ENCODE measurements around the gene DOCK8.

DOCK8 gene

GRCh38 chr9:436482-436881 lies 221.8 kb downstream of the DOCK8 start:
- Mint-ChIP-seq H3K36me3 (peaks cover 53 to 61% of the 10 kb centered on the region in 2 donors), H3K27ac (no peak overlapping the region), H3K4me3 (no peak overlapping the region), H3K27me3 (no peaks in the 10 kb centered on the region), H3K9me3 (no peaks in the 10 kb centered on the region), H3K4me1 (no peaks in the 10 kb centered on the region)
- ATAC-seq (replicated peaks) (no peak), DNase-seq (no peak)

GRCh38 chr9:437066-437465 lies 222.4 kb downstream of the DOCK8 start:
- Mint-ChIP-seq H3K4me3 (no peak overlapping the region), H3K27ac (no peak overlapping the region), H3K36me3 (peaks cover 50 to 58% of the 10 kb centered on the region in 2 donors), H3K9me3 (no peaks in the 10 kb centered on the region), H3K27me3 (no peaks in the 10 kb centered on the region), H3K4me1 (no peaks in the 10 kb centered on the region)
- ATAC-seq (replicated peaks), result no peak
- no peak for DNase-seq

- no peaks in the 10 kb centered on the region for H3K27me3 Mint-ChIP-seq
- no peaks in the 10 kb centered on the region for H3K4me1 Mint-ChIP-seq
- H3K9me3 Mint-ChIP-seq, result no peaks in the 10 kb centered on the region
- ATAC-seq (replicated peaks) (no peak), DNase-seq (no peak)
- no peak overlapping the region for H3K27ac Mint-ChIP-seq
- H3K36me3 Mint-ChIP-seq, result peaks cover 51 to 55% of the 10 kb centered on the region in 2 donors
- no peak overlapping the region for H3K4me3 Mint-ChIP-seq
These were observed 222.9 kb downstream of the DOCK8 start for GRCh38 chr9:437574-438001.

GRCh38 chr9:438066-438465 lies 223.4 kb downstream of the DOCK8 start:
- H3K27ac Mint-ChIP-seq, result no peak overlapping the region
- no peak for ATAC-seq (replicated peaks)

GRCh38 chr9:438961-439768 lies 224.5 kb downstream of the DOCK8 start:
- Mint-ChIP-seq H3K36me3 (peaks cover 48 to 54% of the 10 kb centered on the region in 2 donors), H3K4me3 (no peak overlapping the region), H3K27ac (no peak overlapping the region), H3K9me3 (no peaks in the 10 kb centered on the region), H3K27me3 (no peaks in the 10 kb centered on the region), H3K4me1 (no peaks in the 10 kb centered on the region)
- ATAC-seq (replicated peaks) (no peak), DNase-seq (no peak)

More at GRCh38 chr9:438066-438465, 223.4 kb downstream of the DOCK8 start:
- H3K9me3 Mint-ChIP-seq, result no peaks in the 10 kb centered on the region
- H3K27me3 Mint-ChIP-seq, result no peaks in the 10 kb centered on the region
- H3K36me3 Mint-ChIP-seq, result peaks cover 47 to 50% of the 10 kb centered on the region in 2 donors
- no peaks in the 10 kb centered on the region for H3K4me1 Mint-ChIP-seq
- no peak for DNase-seq
- no peak overlapping the region for H3K4me3 Mint-ChIP-seq

GRCh38 chr9:441126-441525 lies 226.5 kb downstream of the DOCK8 start:
- H3K4me1 Mint-ChIP-seq, result no peaks in the 10 kb centered on the region
- ATAC-seq (replicated peaks) (no peak), DNase-seq (no peak)
- H3K27me3 Mint-ChIP-seq, result no peaks in the 10 kb centered on the region
- H3K27ac Mint-ChIP-seq, result peak overlapping the region; percentile 72
- peaks cover 46 to 52% of the 10 kb centered on the region in 2 donors for H3K36me3 Mint-ChIP-seq
- no peaks in the 10 kb centered on the region for H3K9me3 Mint-ChIP-seq
- H3K4me3 Mint-ChIP-seq, result no peak overlapping the region

- no peaks in the 10 kb centered on the region for H3K27me3 Mint-ChIP-seq
- ATAC-seq (replicated peaks), result no peak
- H3K36me3 Mint-ChIP-seq, result peaks cover 50 to 52% of the 10 kb centered on the region in 2 donors
- H3K27ac Mint-ChIP-seq, result no peak overlapping the region
- H3K4me3 Mint-ChIP-seq, result no peak overlapping the region
- H3K4me1 Mint-ChIP-seq, result no peaks in the 10 kb centered on the region
- H3K9me3 Mint-ChIP-seq, result no peaks in the 10 kb centered on the region
- no peak for DNase-seq
These were observed 229.9 kb downstream of the DOCK8 start for GRCh38 chr9:444528-444927.

- H3K27ac Mint-ChIP-seq, result no peak overlapping the region
These were observed 230.4 kb downstream of the DOCK8 start for GRCh38 chr9:445033-445432.

GRCh38 chr9:446074-446699 lies 231.5 kb downstream of the DOCK8 start:
- H3K9me3 Mint-ChIP-seq, result no peaks in the 10 kb centered on the region
- H3K4me3 Mint-ChIP-seq, result no peak overlapping the region
- no peaks in the 10 kb centered on the region for H3K4me1 Mint-ChIP-seq
- no peak for DNase-seq
- peaks cover 46 to 47% of the 10 kb centered on the region in 2 donors for H3K36me3 Mint-ChIP-seq
- H3K27ac Mint-ChIP-seq, result peak overlapping the region; percentile 20
- no peaks in the 10 kb centered on the region for H3K27me3 Mint-ChIP-seq
- no peak for ATAC-seq (replicated peaks)

More at GRCh38 chr9:445033-445432, 230.4 kb downstream of the DOCK8 start:
- no peak for ATAC-seq (replicated peaks)
- DNase-seq, result no peak
- no peaks in the 10 kb centered on the region for H3K27me3 Mint-ChIP-seq
- no peaks in the 10 kb centered on the region for H3K4me1 Mint-ChIP-seq
- H3K9me3 Mint-ChIP-seq, result no peaks in the 10 kb centered on the region
- H3K36me3 Mint-ChIP-seq, result peaks cover 51 to 52% of the 10 kb centered on the region in 2 donors
- H3K4me3 Mint-ChIP-seq, result no peak overlapping the region

- DNase-seq (no peak), ATAC-seq (replicated peaks) (peak; percentile 41)
- Mint-ChIP-seq H3K9me3 (no peaks in the 10 kb centered on the region), H3K4me1 (no peaks in the 10 kb centered on the region), H3K27me3 (no peaks in the 10 kb centered on the region), H3K27ac (no peak overlapping the region), H3K36me3 (peaks cover 45 to 47% of the 10 kb centered on the region in 2 donors), H3K4me3 (no peak overlapping the region)
These were observed 232.8 kb downstream of the DOCK8 start for GRCh38 chr9:447230-448025.

GRCh38 chr9:450057-450456 lies 235.4 kb downstream of the DOCK8 start:
- ATAC-seq (replicated peaks) (no peak), DNase-seq (no peak)
- Mint-ChIP-seq H3K27me3 (no peaks in the 10 kb centered on the region), H3K4me1 (no peaks in the 10 kb centered on the region), H3K9me3 (no peaks in the 10 kb centered on the region), H3K27ac (no peak overlapping the region), H3K4me3 (no peak overlapping the region), H3K36me3 (peaks cover 43 to 51% of the 10 kb centered on the region in 2 donors)

GRCh38 chr9:450561-450960 lies 235.9 kb downstream of the DOCK8 start:
- Mint-ChIP-seq H3K27me3 (no peaks in the 10 kb centered on the region), H3K9me3 (no peaks in the 10 kb centered on the region), H3K4me1 (no peaks in the 10 kb centered on the region), H3K27ac (no peak overlapping the region), H3K36me3 (peaks cover 39 to 46% of the 10 kb centered on the region in 2 donors), H3K4me3 (no peak overlapping the region)
- ATAC-seq (replicated peaks), result no peak
- DNase-seq, result no peak

- Mint-ChIP-seq H3K27ac (no peak overlapping the region), H3K27me3 (no peaks in the 10 kb centered on the region), H3K9me3 (no peaks in the 10 kb centered on the region), H3K4me3 (no peak overlapping the region), H3K4me1 (no peaks in the 10 kb centered on the region), H3K36me3 (peaks cover 25 to 50% of the 10 kb centered on the region in 2 donors)
- ATAC-seq (replicated peaks) (no peak), DNase-seq (no peak)
These were observed 239.2 kb downstream of the DOCK8 start for GRCh38 chr9:453832-454231.

GRCh38 chr9:456365-456764 lies 241.7 kb downstream of the DOCK8 start:
- Mint-ChIP-seq H3K27me3 (no peaks in the 10 kb centered on the region), H3K9me3 (no peaks in the 10 kb centered on the region), H3K36me3 (peaks cover 20 to 44% of the 10 kb centered on the region in 2 donors), H3K27ac (no peak overlapping the region), H3K4me3 (no peak overlapping the region), H3K4me1 (no peaks in the 10 kb centered on the region)
- DNase-seq (no peak), ATAC-seq (replicated peaks) (no peak)

All from stimulated activated naive B cell treated with anti-CD40 and anti-IgM and Interleukin-4, amounts not matched to agents 10 μg/mL and 1 μg/mL and 100 μg/mL, for 72 hours (primary cell).